Measurements from ENCODE around the gene TAF4. TPM values are rescaled to one million over a fixed set of nuclear protein-coding genes. Genes with fewer than 3 reads are reported as not detected.

Gene TAF4
- total RNA-seq, 2 donors from 2014 or later, result 25.5 to 39.9 TPM

GRCh38 chr20:62010551-62011402 lies 54.9 kb downstream of the TAF4 start:
- TF ChIP-seq CTCF (conservative IDR thresholded peaks at IDR 0.05), result peak; percentile 90
- Mint-ChIP-seq H3K4me1 (peaks cover 2% of the 10 kb centered on the region), H3K9me3 (no peaks in the 10 kb centered on the region), H3K36me3 (ENCODE audit: low read depth) (peaks cover 47% of the 10 kb centered on the region), H3K27ac (peak overlapping the region; percentile 6), H3K4me3 (no peak overlapping the region), H3K27me3 (ENCODE audit: insufficient read depth) (no peaks in the 10 kb centered on the region)
- Histone ChIP-seq H3K4me3 (ENCODE audit: low read length) (no peak overlapping the region), H3K9ac (ENCODE audit: extremely low read depth, low read length, poor library complexity, severe bottlenecking) (no peak overlapping the region), H3K9me3 (ENCODE audit: control insufficient read depth, low read length) (no peaks in the 10 kb centered on the region), H3K4me1 (ENCODE audit: control insufficient read depth, insufficient read depth, low read length) (no peaks in the 10 kb centered on the region), H3K36me3 (ENCODE audit: control insufficient read depth, insufficient read depth, low read length) (peaks cover 56% of the 10 kb centered on the region), H3K27ac (ENCODE audit: low read depth, low read length) (no peak overlapping the region), H3K27me3 (ENCODE audit: control insufficient read depth, insufficient read depth, low read length, poor library complexity, severe bottlenecking) (no peaks in the 10 kb centered on the region)
- WGBS, 2 experiments (ENCODE audit: insufficient coverage in 1 of 2, insufficient read length in 1 of 2), result 52 to 63% methylated on average over 6 to 13 of the region's 13 CpGs
- DNase-seq, result peak; percentile 86

DNA sequence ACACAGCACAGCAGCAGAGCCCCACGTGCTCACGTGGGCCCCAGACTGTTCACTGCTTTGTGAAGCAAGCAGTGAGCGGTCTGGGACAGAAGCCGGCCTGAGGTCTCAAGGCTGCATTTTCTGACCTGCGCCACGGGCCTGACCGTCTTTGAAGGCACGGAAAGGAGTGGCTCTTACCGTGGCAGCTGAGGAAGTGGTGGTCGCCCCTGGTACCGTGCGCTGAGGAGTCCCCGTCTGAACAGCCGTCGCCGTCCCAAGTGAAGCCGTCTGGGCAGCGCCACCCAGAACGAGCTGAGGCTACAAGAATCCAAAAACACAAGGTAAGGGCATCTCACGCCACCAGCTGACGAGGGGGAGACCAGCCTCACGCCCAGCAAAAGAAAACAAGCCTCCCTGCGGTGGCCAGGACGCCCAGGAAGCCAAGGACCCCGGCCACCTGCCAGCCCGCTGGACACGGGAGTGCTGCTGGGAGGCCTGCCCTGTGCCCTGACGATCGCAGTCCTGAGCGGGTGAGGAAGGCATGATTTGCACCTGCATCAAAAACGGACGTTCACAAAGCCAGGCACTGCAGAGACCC lies 55.7 kb downstream of the TAF4 start:
- Histone ChIP-seq H3K9ac (ENCODE audit: extremely low read depth, low read length, poor library complexity, severe bottlenecking) (no peak overlapping the region), H3K9me3 (ENCODE audit: control insufficient read depth, low read length) (no peaks in the 10 kb centered on the region), H3K36me3 (ENCODE audit: control insufficient read depth, insufficient read depth, low read length) (peaks cover 64% of the 10 kb centered on the region), H3K4me3 (ENCODE audit: low read length) (no peak overlapping the region), H3K27ac (ENCODE audit: low read depth, low read length) (no peak overlapping the region), H3K4me1 (ENCODE audit: control insufficient read depth, insufficient read depth, low read length) (no peaks in the 10 kb centered on the region), H3K27me3 (ENCODE audit: control insufficient read depth, insufficient read depth, low read length, poor library complexity, severe bottlenecking) (no peaks in the 10 kb centered on the region)
- 90 to 97% methylated on average over 28 to 32 of the region's 32 CpGs for WGBS, 2 experiments (ENCODE audit: insufficient coverage in 1 of 2, insufficient read length in 1 of 2)
- H3K9me3 Mint-ChIP-seq, result no peaks in the 10 kb centered on the region
- no peak for DNase-seq
- H3K27me3 Mint-ChIP-seq (ENCODE audit: insufficient read depth), result no peaks in the 10 kb centered on the region
- peaks cover 51% of the 10 kb centered on the region for H3K36me3 Mint-ChIP-seq (ENCODE audit: low read depth)
- H3K27ac Mint-ChIP-seq, result no peak overlapping the region
- no peak overlapping the region for H3K4me3 Mint-ChIP-seq
- TF ChIP-seq CTCF (conservative IDR thresholded peaks at IDR 0.05), result no peak
- H3K4me1 Mint-ChIP-seq, result peaks cover 2% of the 10 kb centered on the region

- H3K27me3 Mint-ChIP-seq (ENCODE audit: insufficient read depth), result no peaks in the 10 kb centered on the region
- H3K9me3 ChIP-seq (ENCODE audit: control insufficient read depth, low read length), result no peaks in the 10 kb centered on the region
- TF ChIP-seq CTCF (conservative IDR thresholded peaks at IDR 0.05), result no peak
- H3K27ac ChIP-seq (ENCODE audit: low read depth, low read length), result no peak overlapping the region
- H3K36me3 Mint-ChIP-seq (ENCODE audit: low read depth), result peaks cover 51% of the 10 kb centered on the region
- peaks cover 2% of the 10 kb centered on the region for H3K4me1 Mint-ChIP-seq
- peaks cover 69% of the 10 kb centered on the region for H3K36me3 ChIP-seq (ENCODE audit: control insufficient read depth, insufficient read depth, low read length)
- H3K9me3 Mint-ChIP-seq, result no peaks in the 10 kb centered on the region
- 96 to 97% methylated on average over 13 of the region's 13 CpGs for WGBS, 2 experiments (ENCODE audit: insufficient coverage in 1 of 2, insufficient read length in 1 of 2)
- H3K27ac Mint-ChIP-seq, result no peak overlapping the region
- no peak overlapping the region for H3K4me3 Mint-ChIP-seq
- no peak for DNase-seq
- H3K9ac ChIP-seq (ENCODE audit: extremely low read depth, low read length, poor library complexity, severe bottlenecking), result no peak overlapping the region
- no peak overlapping the region for H3K4me3 ChIP-seq (ENCODE audit: low read length)
- H3K27me3 ChIP-seq (ENCODE audit: control insufficient read depth, insufficient read depth, low read length, poor library complexity, severe bottlenecking), result no peaks in the 10 kb centered on the region
- H3K4me1 ChIP-seq (ENCODE audit: control insufficient read depth, insufficient read depth, low read length), result no peaks in the 10 kb centered on the region
These were observed 56.4 kb downstream of the TAF4 start for GRCh38 chr20:62009322-62009721.

All from endodermal cell (in vitro differentiated cells).